HEK293 (cell line): ENCODE results near the gene CDCA3.
A peak's percentile ranks its signal among the peaks of the same experiment; 100 is the strongest.

ENCODE experiments used
- GLIS2 ChIP-seq: fragments of 450-650 bp; formaldehyde crosslinking; IDR thresholded peaks from 2 replicates; pipeline ENCODE4 v1.5.1; 2016; ENCODE audit warnings: missing biosample characterization, missing genetic modification characterization
- KLF1 ChIP-seq: fragments of 450-650 bp; formaldehyde crosslinking; IDR thresholded peaks from 2 replicates; pipeline ENCODE4 v1.5.1; 2016; ENCODE audit warnings: missing biosample characterization, missing genetic modification characterization
- KLF16 ChIP-seq: fragments of 450-650 bp; formaldehyde crosslinking; IDR thresholded peaks from 2 replicates; pipeline ENCODE4 v1.5.1; 2017; ENCODE audit warnings: missing biosample characterization, missing genetic modification characterization
- RBAK ChIP-seq: fragments of 450-650 bp; formaldehyde crosslinking; IDR thresholded peaks from 2 replicates; pipeline ENCODE4 v1.5.1; 2016; ENCODE audit warnings: missing biosample characterization, missing genetic modification characterization
- SP2 ChIP-seq: fragments of 450-650 bp; formaldehyde crosslinking; IDR thresholded peaks from 2 replicates; pipeline ENCODE4 v1.5.1; 2016; ENCODE audit warnings: missing biosample characterization, missing genetic modification characterization
- ZBTB20 ChIP-seq: fragments of 450-650 bp; formaldehyde crosslinking; IDR thresholded peaks from 2 replicates; pipeline ENCODE4 v1.5.1; 2016; ENCODE audit warnings: missing biosample characterization, missing genetic modification characterization
- ZEB2 ChIP-seq: fragments of 450-650 bp; formaldehyde crosslinking; IDR thresholded peaks from 2 replicates; pipeline ENCODE4 v1.5.1; 2016; ENCODE audit warnings: missing biosample characterization, missing genetic modification characterization
- ZFHX2 ChIP-seq: fragments of 450-650 bp; formaldehyde crosslinking; conservative IDR thresholded peaks from 2 replicates; pipeline ENCODE4 v1.5.1; 2016; ENCODE audit warnings: missing biosample characterization, missing genetic modification characterization
- ZNF10 ChIP-seq: fragments of 450-650 bp; formaldehyde crosslinking; IDR thresholded peaks from 2 replicates; pipeline ENCODE4 v1.5.1; 2017; ENCODE audit warnings: missing biosample characterization, missing genetic modification characterization
- ZNF121 ChIP-seq: fragments of 450-650 bp; formaldehyde crosslinking; IDR thresholded peaks from 2 replicates; pipeline ENCODE4 v1.5.1; 2016; ENCODE audit warnings: missing biosample characterization, missing genetic modification characterization
- ZNF155 ChIP-seq: fragments of 450-650 bp; formaldehyde crosslinking; IDR thresholded peaks from 2 replicates; pipeline ENCODE4 v1.5.1; 2016; ENCODE audit warnings: missing biosample characterization, missing genetic modification characterization
- ZNF157 ChIP-seq: fragments of 450-650 bp; formaldehyde crosslinking; IDR thresholded peaks from 2 replicates; pipeline ENCODE4 v1.5.1; 2016; ENCODE audit warnings: missing biosample characterization, missing genetic modification characterization
- ZNF16 ChIP-seq: fragments of 450-650 bp; formaldehyde crosslinking; IDR thresholded peaks from 2 replicates; pipeline ENCODE4 v1.5.1; 2016; ENCODE audit warnings: low read depth, missing biosample characterization, missing genetic modification characterization
- ZNF19 ChIP-seq: fragments of 450-650 bp; formaldehyde crosslinking; IDR thresholded peaks from 2 replicates; pipeline ENCODE4; 2016; ENCODE audit warnings: missing biosample characterization, missing genetic modification characterization, low read depth
- ZNF211 ChIP-seq: fragments of 450-650 bp; formaldehyde crosslinking; IDR thresholded peaks from 2 replicates; pipeline ENCODE4 v1.5.1; 2016; ENCODE audit warnings: low read depth, missing biosample characterization, missing genetic modification characterization
- ZNF223 ChIP-seq: fragments of 450-650 bp; formaldehyde crosslinking; IDR thresholded peaks from 2 replicates; pipeline ENCODE4 v1.5.1; 2016; ENCODE audit warnings: missing biosample characterization, missing genetic modification characterization
- ZNF280C ChIP-seq: fragments of 450-650 bp; formaldehyde crosslinking; IDR thresholded peaks from 2 replicates; pipeline ENCODE4 v1.5.1; 2016; ENCODE audit warnings: missing biosample characterization, missing genetic modification characterization
- ZNF341 ChIP-seq: fragments of 450-650 bp; formaldehyde crosslinking; IDR thresholded peaks from 2 replicates; pipeline ENCODE4; 2016; ENCODE audit warnings: low read depth, missing biosample characterization, missing genetic modification characterization
- ZNF433 ChIP-seq: fragments of 450-650 bp; formaldehyde crosslinking; IDR thresholded peaks from 2 replicates; pipeline ENCODE4 v1.5.1; 2016; ENCODE audit warnings: missing biosample characterization, missing genetic modification characterization, low read depth
- ZNF529 ChIP-seq: fragments of 450-650 bp; formaldehyde crosslinking; IDR thresholded peaks from 2 replicates; pipeline ENCODE4 v1.5.1; 2017; ENCODE audit warnings: missing genetic modification characterization, missing biosample characterization; ENCODE audit not compliant: insufficient replicate concordance
- ZNF544 ChIP-seq: fragments of 450-650 bp; formaldehyde crosslinking; IDR thresholded peaks from 2 replicates; pipeline ENCODE4 v1.5.0; 2017; ENCODE audit warnings: missing biosample characterization, missing genetic modification characterization
- ZNF555 ChIP-seq: fragments of 450-650 bp; formaldehyde crosslinking; conservative IDR thresholded peaks from 2 replicates; pipeline ENCODE4 v1.5.1; 2017; ENCODE audit warnings: missing biosample characterization, mild to moderate bottlenecking, missing genetic modification characterization, inconsistent platforms
- ZNF596 ChIP-seq: fragments of 450-650 bp; IDR thresholded peaks from 2 replicates; pipeline ENCODE4 v1.5.0; 2018; ENCODE audit warnings: missing biosample characterization, mild to moderate bottlenecking, missing genetic modification characterization, moderate library complexity
- ZNF600 ChIP-seq: fragments of 450-650 bp; formaldehyde crosslinking; IDR thresholded peaks from 2 replicates; pipeline ENCODE4 v1.5.1; 2016; ENCODE audit warnings: missing biosample characterization, missing genetic modification characterization
- ZNF654 ChIP-seq: fragments of 450-650 bp; formaldehyde crosslinking; IDR thresholded peaks from 2 replicates; pipeline ENCODE4 v1.5.1; 2016; ENCODE audit warnings: low read depth, missing biosample characterization, missing genetic modification characterization
- ZNF664 ChIP-seq: fragments of 450-650 bp; formaldehyde crosslinking; IDR thresholded peaks from 2 replicates; pipeline ENCODE4 v1.5.1; 2016; ENCODE audit warnings: missing biosample characterization, missing genetic modification characterization
- ZNF677 ChIP-seq: fragments of 450-650 bp; IDR thresholded peaks from 2 replicates; pipeline ENCODE4 v1.5.0; 2018; ENCODE audit warnings: missing biosample characterization, mild to moderate bottlenecking, missing genetic modification characterization, moderate library complexity
- ZNF837 ChIP-seq: fragments of 450-650 bp; formaldehyde crosslinking; IDR thresholded peaks from 2 replicates; pipeline ENCODE4 v1.5.1; 2016; ENCODE audit warnings: missing biosample characterization, missing genetic modification characterization
- TF ChIP-seq, protein P1 (sequence below): fragments of 450-650 bp; formaldehyde crosslinking; IDR thresholded peaks from 2 replicates; pipeline ENCODE4 v1.5.1; 2016; ENCODE audit warnings: missing biosample characterization, missing genetic modification characterization
- TF ChIP-seq, protein P2 (sequence below): fragments of 450-650 bp; formaldehyde crosslinking; IDR thresholded peaks from 2 replicates; pipeline ENCODE4 v1.5.1; 2016; ENCODE audit warnings: missing biosample characterization, missing genetic modification characterization
- TF ChIP-seq, protein P3 (sequence below): fragments of 450-650 bp; formaldehyde crosslinking; IDR thresholded peaks from 2 replicates; pipeline ENCODE4 v1.5.1; 2016; ENCODE audit warnings: missing biosample characterization, missing genetic modification characterization

Gene CDCA3

GRCh38 chr12:6873094-6874014 lies 22.3 kb upstream of the CDCA3 start, which contains the start of gene SPSB2 (continued):
- TF ChIP-seq ZNF16 (no peak), ZNF280C (tag by site-specific recombination) (no peak), SP2 (tag by site-specific recombination) (peak; percentile 92), ZNF211 (no peak), ZNF654 (no peak), ZNF433 (no peak), ZBTB20 (peak; percentile 66; the same call in 1 of the 2 replicates), ZNF121 (tag by site-specific recombination) (no peak), ZNF837 (no peak), ZNF529 (tag by site-specific recombination) (no peak), KLF16 (tag by site-specific recombination) (peak; percentile 96), ZNF544 (tag by site-specific recombination) (no peak), ZFHX2 (tag by site-specific recombination) (peak; percentile 80), ZNF677 (tag by site-specific recombination) (no peak), ZNF664 (tag by site-specific recombination) (no peak), ZNF555 (tag by site-specific recombination) (no peak), ZNF157 (tag by site-specific recombination) (no peak), GLIS2 (peak; percentile 77), RBAK (tag by site-specific recombination) (no peak), ZNF596 (tag by site-specific recombination) (no peak), ZNF10 (0 out of 2 replicates have a peak, but pooled peaks have one; percentile 6), ZNF223 (tag by site-specific recombination) (peak; percentile 93), ZNF155 (no peak), ZNF341 (tag by site-specific recombination) (no peak), ZNF600 (tag by site-specific recombination) (no peak), ZNF19 (tag by site-specific recombination) (no peak), ZEB2 (tag by site-specific recombination) (peak; percentile 85), KLF1 (tag by site-specific recombination) (peak; percentile 93)
- TF ChIP-seq, protein P1, sequence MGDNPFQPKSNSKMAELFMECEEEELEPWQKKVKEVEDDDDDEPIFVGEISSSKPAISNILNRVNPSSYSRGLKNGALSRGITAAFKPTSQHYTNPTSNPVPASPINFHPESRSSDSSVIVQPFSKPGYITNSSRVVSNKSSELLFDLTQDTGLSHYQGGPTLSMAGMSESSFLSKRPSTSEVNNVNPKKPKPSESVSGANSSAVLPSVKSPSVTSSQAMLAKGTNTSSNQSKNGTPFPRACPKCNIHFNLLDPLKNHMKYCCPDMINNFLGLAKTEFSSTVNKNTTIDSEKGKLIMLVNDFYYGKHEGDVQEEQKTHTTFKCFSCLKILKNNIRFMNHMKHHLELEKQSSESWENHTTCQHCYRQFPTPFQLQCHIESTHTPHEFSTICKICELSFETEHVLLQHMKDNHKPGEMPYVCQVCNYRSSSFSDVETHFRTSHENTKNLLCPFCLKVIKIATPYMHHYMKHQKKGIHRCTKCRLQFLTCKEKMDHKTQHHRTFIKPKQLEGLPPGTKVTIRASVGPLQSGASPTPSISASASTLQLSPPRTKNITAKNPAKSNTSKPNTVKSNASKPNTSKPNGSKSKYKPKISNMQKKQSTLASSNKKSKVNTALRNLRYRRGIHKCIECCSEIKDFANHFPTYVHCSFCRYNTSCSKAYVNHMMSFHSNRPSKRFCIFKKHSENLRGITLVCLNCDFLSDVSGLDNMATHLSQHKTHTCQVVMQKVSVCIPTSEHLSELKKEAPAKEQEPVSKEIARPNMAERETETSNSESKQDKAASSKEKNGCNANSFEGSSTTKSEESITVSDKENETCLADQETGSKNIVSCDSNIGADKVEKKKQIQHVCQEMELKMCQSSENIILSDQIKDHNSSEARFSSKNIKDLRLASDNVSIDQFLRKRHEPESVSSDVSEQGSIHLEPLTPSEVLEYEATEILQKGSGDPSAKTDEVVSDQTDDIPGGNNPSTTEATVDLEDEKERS = no peak
- TF ChIP-seq, protein P2, sequence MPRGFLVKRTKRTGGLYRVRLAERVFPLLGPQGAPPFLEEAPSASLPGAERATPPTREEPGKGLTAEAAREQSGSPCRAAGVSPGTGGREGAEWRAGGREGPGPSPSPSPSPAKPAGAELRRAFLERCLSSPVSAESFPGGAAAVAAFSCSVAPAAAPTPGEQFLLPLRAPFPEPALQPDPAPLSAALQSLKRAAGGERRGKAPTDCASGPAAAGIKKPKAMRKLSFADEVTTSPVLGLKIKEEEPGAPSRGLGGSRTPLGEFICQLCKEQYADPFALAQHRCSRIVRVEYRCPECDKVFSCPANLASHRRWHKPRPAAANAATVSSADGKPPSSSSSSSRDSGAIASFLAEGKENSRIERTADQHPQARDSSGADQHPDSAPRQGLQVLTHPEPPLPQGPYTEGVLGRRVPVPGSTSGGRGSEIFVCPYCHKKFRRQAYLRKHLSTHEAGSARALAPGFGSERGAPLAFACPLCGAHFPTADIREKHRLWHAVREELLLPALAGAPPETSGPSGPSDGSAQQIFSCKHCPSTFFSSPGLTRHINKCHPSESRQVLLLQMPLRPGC (tag by site-specific recombination) = peak; percentile 9; the same call in 1 of the 2 replicates
- TF ChIP-seq, protein P3, sequence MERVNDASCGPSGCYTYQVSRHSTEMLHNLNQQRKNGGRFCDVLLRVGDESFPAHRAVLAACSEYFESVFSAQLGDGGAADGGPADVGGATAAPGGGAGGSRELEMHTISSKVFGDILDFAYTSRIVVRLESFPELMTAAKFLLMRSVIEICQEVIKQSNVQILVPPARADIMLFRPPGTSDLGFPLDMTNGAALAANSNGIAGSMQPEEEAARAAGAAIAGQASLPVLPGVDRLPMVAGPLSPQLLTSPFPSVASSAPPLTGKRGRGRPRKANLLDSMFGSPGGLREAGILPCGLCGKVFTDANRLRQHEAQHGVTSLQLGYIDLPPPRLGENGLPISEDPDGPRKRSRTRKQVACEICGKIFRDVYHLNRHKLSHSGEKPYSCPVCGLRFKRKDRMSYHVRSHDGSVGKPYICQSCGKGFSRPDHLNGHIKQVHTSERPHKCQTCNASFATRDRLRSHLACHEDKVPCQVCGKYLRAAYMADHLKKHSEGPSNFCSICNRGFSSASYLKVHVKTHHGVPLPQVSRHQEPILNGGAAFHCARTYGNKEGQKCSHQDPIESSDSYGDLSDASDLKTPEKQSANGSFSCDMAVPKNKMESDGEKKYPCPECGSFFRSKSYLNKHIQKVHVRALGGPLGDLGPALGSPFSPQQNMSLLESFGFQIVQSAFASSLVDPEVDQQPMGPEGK (tag by site-specific recombination) = peak; percentile 93
